ENCODE data around the gene TMEM150B.

DNA sequence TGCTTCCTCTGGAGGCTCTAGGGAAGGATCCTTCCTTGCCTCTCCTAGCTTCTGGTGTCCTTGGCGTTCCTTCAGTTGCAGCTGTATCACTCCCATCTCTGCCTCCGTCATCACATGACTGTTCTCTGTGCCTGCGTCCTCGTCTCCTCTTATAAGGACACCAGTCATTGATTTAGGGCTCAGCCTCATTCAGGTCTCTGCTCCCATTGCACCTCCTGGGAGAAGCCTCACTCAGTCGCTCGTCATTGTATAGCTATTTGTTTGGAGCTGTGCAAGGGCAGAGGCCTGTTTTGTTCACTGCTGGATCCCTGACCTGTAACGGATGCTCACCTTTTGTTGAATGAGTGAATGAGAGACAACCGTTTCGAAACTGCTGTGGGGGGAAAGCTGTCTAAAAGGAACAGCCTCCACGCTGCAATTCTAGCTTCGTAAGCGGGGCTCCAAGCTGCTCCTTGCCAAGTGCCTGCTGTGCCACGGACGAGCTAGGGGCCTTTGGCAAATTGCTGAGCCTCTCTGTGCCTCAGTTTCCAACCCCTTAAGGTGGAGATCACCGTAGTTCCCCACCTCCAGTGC, 24.2 kb downstream of the TMEM150B start:
- TF ChIP-seq, protein P1, sequence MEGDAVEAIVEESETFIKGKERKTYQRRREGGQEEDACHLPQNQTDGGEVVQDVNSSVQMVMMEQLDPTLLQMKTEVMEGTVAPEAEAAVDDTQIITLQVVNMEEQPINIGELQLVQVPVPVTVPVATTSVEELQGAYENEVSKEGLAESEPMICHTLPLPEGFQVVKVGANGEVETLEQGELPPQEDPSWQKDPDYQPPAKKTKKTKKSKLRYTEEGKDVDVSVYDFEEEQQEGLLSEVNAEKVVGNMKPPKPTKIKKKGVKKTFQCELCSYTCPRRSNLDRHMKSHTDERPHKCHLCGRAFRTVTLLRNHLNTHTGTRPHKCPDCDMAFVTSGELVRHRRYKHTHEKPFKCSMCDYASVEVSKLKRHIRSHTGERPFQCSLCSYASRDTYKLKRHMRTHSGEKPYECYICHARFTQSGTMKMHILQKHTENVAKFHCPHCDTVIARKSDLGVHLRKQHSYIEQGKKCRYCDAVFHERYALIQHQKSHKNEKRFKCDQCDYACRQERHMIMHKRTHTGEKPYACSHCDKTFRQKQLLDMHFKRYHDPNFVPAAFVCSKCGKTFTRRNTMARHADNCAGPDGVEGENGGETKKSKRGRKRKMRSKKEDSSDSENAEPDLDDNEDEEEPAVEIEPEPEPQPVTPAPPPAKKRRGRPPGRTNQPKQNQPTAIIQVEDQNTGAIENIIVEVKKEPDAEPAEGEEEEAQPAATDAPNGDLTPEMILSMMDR (IDR thresholded peaks at IDR 0.05; ENCODE audit: low read depth, low read length, missing input control), result no peak
- TF ChIP-seq FOXA1 (IDR thresholded peaks at IDR 0.05) (no peak), ZBTB33 (IDR thresholded peaks at IDR 0.05) (no peak), GABPA (IDR thresholded peaks at IDR 0.05 in 1 of 2, conservative IDR thresholded peaks at IDR 0.05 in 1 of 2) (no peak), JUND (IDR thresholded peaks at IDR 0.05) (no peak), TAF1 (conservative IDR thresholded peaks at IDR 0.05) (no peak), RXRA (IDR thresholded peaks at IDR 0.05) (no peak)
- TF ChIP-seq, protein P2, sequence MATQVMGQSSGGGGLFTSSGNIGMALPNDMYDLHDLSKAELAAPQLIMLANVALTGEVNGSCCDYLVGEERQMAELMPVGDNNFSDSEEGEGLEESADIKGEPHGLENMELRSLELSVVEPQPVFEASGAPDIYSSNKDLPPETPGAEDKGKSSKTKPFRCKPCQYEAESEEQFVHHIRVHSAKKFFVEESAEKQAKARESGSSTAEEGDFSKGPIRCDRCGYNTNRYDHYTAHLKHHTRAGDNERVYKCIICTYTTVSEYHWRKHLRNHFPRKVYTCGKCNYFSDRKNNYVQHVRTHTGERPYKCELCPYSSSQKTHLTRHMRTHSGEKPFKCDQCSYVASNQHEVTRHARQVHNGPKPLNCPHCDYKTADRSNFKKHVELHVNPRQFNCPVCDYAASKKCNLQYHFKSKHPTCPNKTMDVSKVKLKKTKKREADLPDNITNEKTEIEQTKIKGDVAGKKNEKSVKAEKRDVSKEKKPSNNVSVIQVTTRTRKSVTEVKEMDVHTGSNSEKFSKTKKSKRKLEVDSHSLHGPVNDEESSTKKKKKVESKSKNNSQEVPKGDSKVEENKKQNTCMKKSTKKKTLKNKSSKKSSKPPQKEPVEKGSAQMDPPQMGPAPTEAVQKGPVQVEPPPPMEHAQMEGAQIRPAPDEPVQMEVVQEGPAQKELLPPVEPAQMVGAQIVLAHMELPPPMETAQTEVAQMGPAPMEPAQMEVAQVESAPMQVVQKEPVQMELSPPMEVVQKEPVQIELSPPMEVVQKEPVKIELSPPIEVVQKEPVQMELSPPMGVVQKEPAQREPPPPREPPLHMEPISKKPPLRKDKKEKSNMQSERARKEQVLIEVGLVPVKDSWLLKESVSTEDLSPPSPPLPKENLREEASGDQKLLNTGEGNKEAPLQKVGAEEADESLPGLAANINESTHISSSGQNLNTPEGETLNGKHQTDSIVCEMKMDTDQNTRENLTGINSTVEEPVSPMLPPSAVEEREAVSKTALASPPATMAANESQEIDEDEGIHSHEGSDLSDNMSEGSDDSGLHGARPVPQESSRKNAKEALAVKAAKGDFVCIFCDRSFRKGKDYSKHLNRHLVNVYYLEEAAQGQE (IDR thresholded peaks at IDR 0.05), result no peak
- TF ChIP-seq, protein P3, sequence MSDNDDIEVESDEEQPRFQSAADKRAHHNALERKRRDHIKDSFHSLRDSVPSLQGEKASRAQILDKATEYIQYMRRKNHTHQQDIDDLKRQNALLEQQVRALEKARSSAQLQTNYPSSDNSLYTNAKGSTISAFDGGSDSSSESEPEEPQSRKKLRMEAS (IDR thresholded peaks at IDR 0.05), result no peak
